A549 (cell line): ENCODE results near the gene SP1.

ENCODE experiments used
- ZSCAN20 ChIP-seq: fragments of 250-450 bp; sonication (Bioruptor Pico); IDR thresholded peaks from 2 replicates; pipeline ENCODE4 v1.8.0; 2022; ENCODE audit warnings: mild to moderate bottlenecking, moderate library complexity
- TF ChIP-seq, protein P1 (sequence below): fragments of >200 bp; sonication (Bioruptor Twin); formaldehyde crosslinking; IDR thresholded peaks from 3 replicates; pipeline ENCODE4 v1.5.1; 2016

DNA sequence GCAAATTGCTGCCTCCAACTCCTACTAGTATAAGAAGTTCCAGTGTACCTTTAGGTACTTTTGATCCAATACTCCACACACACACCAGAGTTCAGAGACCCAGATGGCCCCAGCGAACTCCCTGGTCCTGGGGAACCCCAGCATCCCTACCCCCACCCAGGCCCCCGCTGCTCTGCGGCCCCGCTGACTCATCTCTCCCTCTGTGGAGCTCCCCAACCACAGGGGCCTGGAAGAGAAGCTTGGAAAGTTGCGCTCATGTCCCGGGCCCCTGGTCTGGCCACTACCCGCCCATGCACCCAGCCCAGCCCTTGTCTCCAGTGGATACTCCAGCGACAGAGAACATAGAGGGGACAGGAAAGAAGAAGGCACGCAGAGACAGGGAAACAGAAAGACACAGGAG is 39.6 kb upstream of the SP1 start:
- no peak for TF ChIP-seq ZSCAN20 (CRISPR knock-in tag)
- TF ChIP-seq, protein P1, sequence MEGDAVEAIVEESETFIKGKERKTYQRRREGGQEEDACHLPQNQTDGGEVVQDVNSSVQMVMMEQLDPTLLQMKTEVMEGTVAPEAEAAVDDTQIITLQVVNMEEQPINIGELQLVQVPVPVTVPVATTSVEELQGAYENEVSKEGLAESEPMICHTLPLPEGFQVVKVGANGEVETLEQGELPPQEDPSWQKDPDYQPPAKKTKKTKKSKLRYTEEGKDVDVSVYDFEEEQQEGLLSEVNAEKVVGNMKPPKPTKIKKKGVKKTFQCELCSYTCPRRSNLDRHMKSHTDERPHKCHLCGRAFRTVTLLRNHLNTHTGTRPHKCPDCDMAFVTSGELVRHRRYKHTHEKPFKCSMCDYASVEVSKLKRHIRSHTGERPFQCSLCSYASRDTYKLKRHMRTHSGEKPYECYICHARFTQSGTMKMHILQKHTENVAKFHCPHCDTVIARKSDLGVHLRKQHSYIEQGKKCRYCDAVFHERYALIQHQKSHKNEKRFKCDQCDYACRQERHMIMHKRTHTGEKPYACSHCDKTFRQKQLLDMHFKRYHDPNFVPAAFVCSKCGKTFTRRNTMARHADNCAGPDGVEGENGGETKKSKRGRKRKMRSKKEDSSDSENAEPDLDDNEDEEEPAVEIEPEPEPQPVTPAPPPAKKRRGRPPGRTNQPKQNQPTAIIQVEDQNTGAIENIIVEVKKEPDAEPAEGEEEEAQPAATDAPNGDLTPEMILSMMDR = no peak
